Thyroid gland (tissue), 4 donors: ENCODE data around the gene GALM. TPM values are rescaled to one million over a fixed set of nuclear protein-coding genes. Genes with fewer than 3 reads are reported as not detected.

ENCODE experiments used
- DNase-seq, 2 donors: peaks; one replicate each; pipeline ENCODE4 v3.0.0-alpha.2; 2019
- H3K27ac ChIP-seq, 3 donors: fragments of 200-600 bp; sonication (generic); 1 replicate in 2 of 3; 2 replicates in 1 of 3; pipeline ENCODE4 v1.5.1; 2016 to 2019; ENCODE audit warnings: mild to moderate bottlenecking in 1 of 3, moderate library complexity in 1 of 3
- H3K27me3 ChIP-seq: fragments of 200-600 bp; sonication (generic); one replicate; pipeline ENCODE4 v1.5.1; 2019
- H3K36me3 ChIP-seq, 2 donors: fragments of 200-600 bp; sonication (generic); one replicate each; pipeline ENCODE4 v1.5.1; 2016 to 2019
- H3K4me1 ChIP-seq, 2 donors: fragments of 200-600 bp; sonication (generic); one replicate each; pipeline ENCODE4 v1.5.1; 2017 to 2019
- H3K4me3 ChIP-seq, 3 donors: fragments of 200-600 bp; sonication (generic); replicated peaks in 1 of 3; 1 replicate in 2 of 3; 2 replicates in 1 of 3; pipeline ENCODE4 v1.5.1; 2016; ENCODE audit warnings: mild to moderate bottlenecking in 1 of 3
- H3K9me3 ChIP-seq: fragments of 200-600 bp; sonication (generic); one replicate; pipeline ENCODE4 v1.5.1; 2017
- CTCF ChIP-seq, 6 experiments: fragments of 200-600 bp in 3 of 6; fragments of 450-650 bp in 3 of 6; sonication (generic) in 3 of 6; IDR thresholded peaks; one replicate each; pipeline ENCODE4 v1.5.1; 2016 to 2019; ENCODE audit warnings: antibody characterized with exemption in 6 of 6, mild to moderate bottlenecking in 2 of 6, inconsistent platforms in 1 of 6, moderate library complexity in 1 of 6
- POLR2A ChIP-seq, 2 donors: fragments of 450-650 bp; IDR thresholded peaks; one replicate each; pipeline ENCODE4 v1.6.1; 2017; ENCODE audit warnings: antibody characterized with exemption in 2 of 2, mild to moderate bottlenecking in 2 of 2, moderate library complexity in 1 of 2
- WGBS, 2 donors: methylation state at CpG; one replicate each; pipeline ENCODE4 v1.1.5; 2017; 5-methylcytosine and 5-hydroxymethylcytosine counted together
- intact Hi-C: fragments of 100-400 bp; cut with DNase I; formaldehyde crosslinking; loops from one replicate; pipeline ENCODE4 v1.15.1; 2023
- total RNA-seq, 4 donors: library from RNA; depleted of rRNA; stranded (reverse); fragments of >200 nt; gene quantifications; one replicate each; pipeline ENCODE4 v1.2.3, GENCODE V29; 2016

The GALM gene
- total RNA-seq, 4 donors from 2014 or later, result 13.1 to 32.9 (median 25.8) TPM

- intact Hi-C loops, result no loop called here
- no peaks in the 10 kb centered on the region for H3K27me3 ChIP-seq
Observed at GRCh38 chr2:38621018-38621417, 44.9 kb upstream of the GALM start.

GRCh38 chr2:38622210-38622609, 43.7 kb upstream of the GALM start:
- TF ChIP-seq POLR2A (IDR thresholded peaks at IDR 0.05), result no peak
- no peak for TF ChIP-seq CTCF (IDR thresholded peaks at IDR 0.05)
- DNase-seq, result no peak
- intact Hi-C loops, result no loop called here
- 90% methylated on average over 3 of the region's 3 CpGs for WGBS, 2 donors
- H3K4me1 ChIP-seq, result peaks cover 5 to 19% of the 10 kb centered on the region in 2 donors
- no peak overlapping the region for H3K27ac ChIP-seq
- no peaks in the 10 kb centered on the region for H3K9me3 ChIP-seq
- no peak overlapping the region for H3K4me3 ChIP-seq
- no peaks in the 10 kb centered on the region for H3K36me3 ChIP-seq
- H3K27me3 ChIP-seq, result no peaks in the 10 kb centered on the region

More at GRCh38 chr2:38621018-38621417, 44.9 kb upstream of the GALM start:
- H3K36me3 ChIP-seq, result no peaks in the 10 kb centered on the region
- TF ChIP-seq POLR2A (IDR thresholded peaks at IDR 0.05), result no peak
- no peak for TF ChIP-seq CTCF (IDR thresholded peaks at IDR 0.05)
- no peak overlapping the region for H3K4me3 ChIP-seq
- no peak for DNase-seq
- H3K9me3 ChIP-seq, result no peaks in the 10 kb centered on the region
- H3K27ac ChIP-seq, result no peak overlapping the region
- H3K4me1 ChIP-seq, result peaks cover 5 to 19% of the 10 kb centered on the region in 2 donors

GRCh38 chr2:38626326-38627035, 39.4 kb upstream of the GALM start:
- Histone ChIP-seq H3K27me3 (no peaks in the 10 kb centered on the region), H3K9me3 (no peaks in the 10 kb centered on the region), H3K27ac (no peak overlapping the region), H3K36me3 (no peaks in the 10 kb centered on the region), H3K4me3 (no peak overlapping the region), H3K4me1 (no peaks in the 10 kb centered on the region)
- 88 to 92% methylated on average over 7 of the region's 7 CpGs for WGBS, 2 donors
- intact Hi-C loops, result no loop called here
- TF ChIP-seq POLR2A (IDR thresholded peaks at IDR 0.05) (no peak), CTCF (IDR thresholded peaks at IDR 0.05) (no peak)
- DNase-seq, result no peak

- H3K4me1 ChIP-seq, result no peaks in the 10 kb centered on the region
- WGBS, 2 donors, result 76 to 78% methylated on average over 4 of the region's 4 CpGs
- TF ChIP-seq POLR2A (IDR thresholded peaks at IDR 0.05) (no peak), CTCF (IDR thresholded peaks at IDR 0.05) (no peak)
- no peak overlapping the region for H3K27ac ChIP-seq
- no peaks in the 10 kb centered on the region for H3K36me3 ChIP-seq
- H3K27me3 ChIP-seq, result no peaks in the 10 kb centered on the region
- no peaks in the 10 kb centered on the region for H3K9me3 ChIP-seq
- intact Hi-C loops, result no loop called here
- H3K4me3 ChIP-seq, result no peak overlapping the region
- no peak for DNase-seq
Observed at GRCh38 chr2:38627391-38627790, 38.5 kb upstream of the GALM start.

- Histone ChIP-seq H3K4me1 (no peaks in the 10 kb centered on the region), H3K4me3 (no peak overlapping the region), H3K27me3 (no peaks in the 10 kb centered on the region), H3K9me3 (no peaks in the 10 kb centered on the region), H3K36me3 (no peaks in the 10 kb centered on the region), H3K27ac (no peak overlapping the region)
- no peak for DNase-seq
- intact Hi-C loops, result no loop called here
- 76 to 89% methylated on average over 1 of the region's 1 CpG for WGBS, 2 donors
- TF ChIP-seq CTCF (IDR thresholded peaks at IDR 0.05), result no peak
- no peak for TF ChIP-seq POLR2A (IDR thresholded peaks at IDR 0.05)
Observed at GRCh38 chr2:38629684-38630083, 36.2 kb upstream of the GALM start.
